ENCODE data around the gene C1QC.
"Not testable (repeated sequence)": the region's sequence is repeated elsewhere in the genome, so short reads cannot be mapped to it uniquely, and the experiment has no call there.

The C1QC gene

GRCh38 chr1:22673486-22674409 is 30.3 kb downstream of the C1QC start:
- no peaks in the 10 kb centered on the region for H3K9me3 ChIP-seq (ENCODE audit: control insufficient read depth in 5 of 5, low read length in 5 of 5)
- H3K27me3 ChIP-seq (ENCODE audit: control insufficient read depth in 5 of 5, insufficient read depth in 4 of 5, low read length in 5 of 5): peaks cover 7 to 32% (median 28%) of the 10 kb centered on the region in 5 donors
- H3K9ac ChIP-seq (ENCODE audit: low read length in 5 of 5): no peak overlapping the region
- H3K36me3 ChIP-seq (ENCODE audit: control insufficient read depth in 5 of 5, insufficient read depth in 5 of 5, low read length in 5 of 5): no peaks in the 10 kb centered on the region
- no peak overlapping the region for H3K27ac ChIP-seq (ENCODE audit: low read depth, low read length)
- H3K4me1 ChIP-seq (ENCODE audit: control insufficient read depth in 5 of 5, insufficient read depth in 5 of 5, low read length in 5 of 5): no peaks in the 10 kb centered on the region
- no peak overlapping the region for H3K4me3 ChIP-seq (ENCODE audit: low read depth in 1 of 5, low read length in 5 of 5)

GRCh38 chr1:22674410-22674749 is 30.9 kb downstream of the C1QC start:
- H3K36me3 ChIP-seq (ENCODE audit: control insufficient read depth in 5 of 5, insufficient read depth in 5 of 5, low read length in 5 of 5): no peaks in the 10 kb centered on the region
- H3K9ac ChIP-seq (ENCODE audit: low read length in 5 of 5): no peak overlapping the region
- no peak overlapping the region for H3K27ac ChIP-seq (ENCODE audit: low read depth, low read length)
- H3K27me3 ChIP-seq (ENCODE audit: control insufficient read depth in 5 of 5, insufficient read depth in 4 of 5, low read length in 5 of 5): peaks cover 7 to 32% (median 28%) of the 10 kb centered on the region in 5 donors
- H3K9me3 ChIP-seq (ENCODE audit: control insufficient read depth in 5 of 5, low read length in 5 of 5): no peaks in the 10 kb centered on the region
- H3K4me1 ChIP-seq (ENCODE audit: control insufficient read depth in 5 of 5, insufficient read depth in 5 of 5, low read length in 5 of 5): no peaks in the 10 kb centered on the region
- H3K4me3 ChIP-seq (ENCODE audit: low read depth in 1 of 5, low read length in 5 of 5): no peak overlapping the region

GRCh38 chr1:22676151-22676550 is 32.7 kb downstream of the C1QC start:
- H3K36me3 ChIP-seq (ENCODE audit: control insufficient read depth in 5 of 5, insufficient read depth in 5 of 5, low read length in 5 of 5); H3K27ac ChIP-seq (ENCODE audit: low read depth, low read length); H3K9ac ChIP-seq (ENCODE audit: low read length in 5 of 5); H3K9me3 ChIP-seq (ENCODE audit: control insufficient read depth in 5 of 5, low read length in 5 of 5); H3K4me3 ChIP-seq (ENCODE audit: low read depth in 1 of 5, low read length in 5 of 5); H3K4me1 ChIP-seq (ENCODE audit: control insufficient read depth in 5 of 5, insufficient read depth in 5 of 5, low read length in 5 of 5): not testable (repeated sequence)
- H3K27me3 ChIP-seq (ENCODE audit: control insufficient read depth in 5 of 5, insufficient read depth in 4 of 5, low read length in 5 of 5): peaks cover 0 to 29% (median 20%) of the 10 kb centered on the region in 5 donors

- Histone ChIP-seq H3K9ac (ENCODE audit: low read length in 5 of 5) (no peak overlapping the region), H3K27ac (ENCODE audit: low read depth, low read length) (no peak overlapping the region), H3K27me3 (ENCODE audit: control insufficient read depth in 5 of 5, insufficient read depth in 4 of 5, low read length in 5 of 5) (peaks cover 0 to 24% (median 16%) of the 10 kb centered on the region in 5 donors), H3K9me3 (ENCODE audit: control insufficient read depth in 5 of 5, low read length in 5 of 5) (no peaks in the 10 kb centered on the region), H3K4me1 (ENCODE audit: control insufficient read depth in 5 of 5, insufficient read depth in 5 of 5, low read length in 5 of 5) (no peaks in the 10 kb centered on the region), H3K36me3 (ENCODE audit: control insufficient read depth in 5 of 5, insufficient read depth in 5 of 5, low read length in 5 of 5) (no peaks in the 10 kb centered on the region), H3K4me3 (ENCODE audit: low read depth in 1 of 5, low read length in 5 of 5) (no peak overlapping the region)
Observed at GRCh38 chr1:22676916-22677583, 33.6 kb downstream of the C1QC start.

GRCh38 chr1:22677931-22678896 is 34.8 kb downstream of the C1QC start:
- no peaks in the 10 kb centered on the region for H3K36me3 ChIP-seq (ENCODE audit: control insufficient read depth in 5 of 5, insufficient read depth in 5 of 5, low read length in 5 of 5)
- no peaks in the 10 kb centered on the region for H3K9me3 ChIP-seq (ENCODE audit: control insufficient read depth in 5 of 5, low read length in 5 of 5)
- H3K27me3 ChIP-seq (ENCODE audit: control insufficient read depth in 5 of 5, insufficient read depth in 4 of 5, low read length in 5 of 5): peaks cover 0 to 14% (median 11%) of the 10 kb centered on the region in 5 donors
- H3K4me3 ChIP-seq (ENCODE audit: low read depth in 1 of 5, low read length in 5 of 5): no peak overlapping the region
- H3K27ac ChIP-seq (ENCODE audit: low read depth, low read length): no peak overlapping the region
- H3K4me1 ChIP-seq (ENCODE audit: control insufficient read depth in 5 of 5, insufficient read depth in 5 of 5, low read length in 5 of 5): no peaks in the 10 kb centered on the region
- H3K9ac ChIP-seq (ENCODE audit: low read length in 5 of 5): no peak overlapping the region

GRCh38 chr1:22680726-22681125 is 37.3 kb downstream of the C1QC start:
- Histone ChIP-seq H3K4me3 (ENCODE audit: low read depth in 1 of 5, low read length in 5 of 5) (no peak overlapping the region), H3K36me3 (ENCODE audit: control insufficient read depth in 5 of 5, insufficient read depth in 5 of 5, low read length in 5 of 5) (no peaks in the 10 kb centered on the region), H3K27me3 (ENCODE audit: control insufficient read depth in 5 of 5, insufficient read depth in 4 of 5, low read length in 5 of 5) (peaks cover 12 to 24% (median 18%) of the 10 kb centered on the region in 5 donors), H3K27ac (ENCODE audit: low read depth, low read length) (no peak overlapping the region), H3K9ac (ENCODE audit: low read length in 5 of 5) (no peak overlapping the region), H3K4me1 (ENCODE audit: control insufficient read depth in 5 of 5, insufficient read depth in 5 of 5, low read length in 5 of 5) (no peaks in the 10 kb centered on the region), H3K9me3 (ENCODE audit: control insufficient read depth in 5 of 5, low read length in 5 of 5) (no peaks in the 10 kb centered on the region)

GRCh38 chr1:22681556-22682276 is 38.3 kb downstream of the C1QC start:
- Histone ChIP-seq H3K4me3 (ENCODE audit: low read depth in 1 of 5, low read length in 5 of 5) (no peak overlapping the region), H3K36me3 (ENCODE audit: control insufficient read depth in 5 of 5, insufficient read depth in 5 of 5, low read length in 5 of 5) (no peaks in the 10 kb centered on the region), H3K4me1 (ENCODE audit: control insufficient read depth in 5 of 5, insufficient read depth in 5 of 5, low read length in 5 of 5) (no peaks in the 10 kb centered on the region), H3K9me3 (ENCODE audit: control insufficient read depth in 5 of 5, low read length in 5 of 5) (no peaks in the 10 kb centered on the region), H3K27me3 (ENCODE audit: control insufficient read depth in 5 of 5, insufficient read depth in 4 of 5, low read length in 5 of 5) (peaks cover 13 to 28% (median 22%) of the 10 kb centered on the region in 5 donors), H3K27ac (ENCODE audit: low read depth, low read length) (no peak overlapping the region), H3K9ac (ENCODE audit: low read length in 5 of 5) (no peak overlapping the region)

- Histone ChIP-seq H3K9me3 (ENCODE audit: control insufficient read depth in 5 of 5, low read length in 5 of 5) (no peaks in the 10 kb centered on the region), H3K36me3 (ENCODE audit: control insufficient read depth in 5 of 5, insufficient read depth in 5 of 5, low read length in 5 of 5) (no peaks in the 10 kb centered on the region), H3K4me1 (ENCODE audit: control insufficient read depth in 5 of 5, insufficient read depth in 5 of 5, low read length in 5 of 5) (no peaks in the 10 kb centered on the region), H3K4me3 (ENCODE audit: low read depth in 1 of 5, low read length in 5 of 5) (no peak overlapping the region), H3K27ac (ENCODE audit: low read depth, low read length) (no peak overlapping the region), H3K27me3 (ENCODE audit: control insufficient read depth in 5 of 5, insufficient read depth in 4 of 5, low read length in 5 of 5) (peaks cover 13 to 30% (median 21%) of the 10 kb centered on the region in 5 donors), H3K9ac (ENCODE audit: low read length in 5 of 5) (no peak overlapping the region)
Observed at GRCh38 chr1:22683547-22683946, 40.1 kb downstream of the C1QC start.

- peaks cover 13 to 30% (median 21%) of the 10 kb centered on the region in 5 donors for H3K27me3 ChIP-seq (ENCODE audit: control insufficient read depth in 5 of 5, insufficient read depth in 4 of 5, low read length in 5 of 5)
- no peaks in the 10 kb centered on the region for H3K4me1 ChIP-seq (ENCODE audit: control insufficient read depth in 5 of 5, insufficient read depth in 5 of 5, low read length in 5 of 5)
- no peaks in the 10 kb centered on the region for H3K9me3 ChIP-seq (ENCODE audit: control insufficient read depth in 5 of 5, low read length in 5 of 5)
- no peak overlapping the region for H3K9ac ChIP-seq (ENCODE audit: low read length in 5 of 5)
- no peak overlapping the region for H3K4me3 ChIP-seq (ENCODE audit: low read depth in 1 of 5, low read length in 5 of 5)
- H3K36me3 ChIP-seq (ENCODE audit: control insufficient read depth in 5 of 5, insufficient read depth in 5 of 5, low read length in 5 of 5): no peaks in the 10 kb centered on the region
- H3K27ac ChIP-seq (ENCODE audit: low read depth, low read length): no peak overlapping the region
Observed at GRCh38 chr1:22685591-22686059, 42.2 kb downstream of the C1QC start.

All from subcutaneous abdominal adipose tissue (tissue), 5 donors.